ENCODE results near the gene VPS25. TPM values are rescaled to one million over a fixed set of nuclear protein-coding genes. Genes with fewer than 3 reads are reported as not detected.

Gene VPS25
- total RNA-seq, 1 donor from 2014 or later: 55.1 TPM

DNA sequence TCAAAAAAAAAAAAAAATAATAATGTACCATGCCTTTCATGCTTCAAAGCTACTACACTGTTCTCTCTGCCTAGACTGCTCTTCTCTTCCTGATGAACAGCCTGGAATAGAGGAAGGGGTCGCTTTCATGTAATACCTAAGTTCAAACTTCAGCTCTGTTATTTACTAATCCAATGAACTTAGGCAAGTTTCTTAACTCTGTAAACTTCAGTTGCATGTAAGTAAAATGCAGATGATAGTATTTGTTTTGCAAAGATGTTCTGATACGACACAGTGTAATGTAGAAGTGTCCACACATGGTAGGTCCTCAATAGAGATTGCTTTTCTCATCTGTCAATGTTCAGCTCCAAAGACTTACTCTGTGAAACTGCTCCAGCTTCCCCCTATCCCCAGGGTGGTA, 18.7 kb downstream of the VPS25 start:
- Mint-ChIP-seq H3K4me3 (ENCODE audit: unreplicated experiment) (no peak overlapping the region), H3K27me3 (ENCODE audit: low read depth) (no peaks in the 10 kb centered on the region), H3K9me3 (ENCODE audit: low read depth) (no peaks in the 10 kb centered on the region), H3K36me3 (ENCODE audit: low read depth) (no peaks in the 10 kb centered on the region), H3K4me1 (ENCODE audit: low read depth) (peaks cover 3% of the 10 kb centered on the region), H3K27ac (ENCODE audit: unreplicated experiment) (no peak overlapping the region)
- TF ChIP-seq, protein P1, sequence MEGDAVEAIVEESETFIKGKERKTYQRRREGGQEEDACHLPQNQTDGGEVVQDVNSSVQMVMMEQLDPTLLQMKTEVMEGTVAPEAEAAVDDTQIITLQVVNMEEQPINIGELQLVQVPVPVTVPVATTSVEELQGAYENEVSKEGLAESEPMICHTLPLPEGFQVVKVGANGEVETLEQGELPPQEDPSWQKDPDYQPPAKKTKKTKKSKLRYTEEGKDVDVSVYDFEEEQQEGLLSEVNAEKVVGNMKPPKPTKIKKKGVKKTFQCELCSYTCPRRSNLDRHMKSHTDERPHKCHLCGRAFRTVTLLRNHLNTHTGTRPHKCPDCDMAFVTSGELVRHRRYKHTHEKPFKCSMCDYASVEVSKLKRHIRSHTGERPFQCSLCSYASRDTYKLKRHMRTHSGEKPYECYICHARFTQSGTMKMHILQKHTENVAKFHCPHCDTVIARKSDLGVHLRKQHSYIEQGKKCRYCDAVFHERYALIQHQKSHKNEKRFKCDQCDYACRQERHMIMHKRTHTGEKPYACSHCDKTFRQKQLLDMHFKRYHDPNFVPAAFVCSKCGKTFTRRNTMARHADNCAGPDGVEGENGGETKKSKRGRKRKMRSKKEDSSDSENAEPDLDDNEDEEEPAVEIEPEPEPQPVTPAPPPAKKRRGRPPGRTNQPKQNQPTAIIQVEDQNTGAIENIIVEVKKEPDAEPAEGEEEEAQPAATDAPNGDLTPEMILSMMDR (IDR thresholded peaks at IDR 0.05): no peak
- DNase-seq (ENCODE audit: low spot score): no peak

DNA sequence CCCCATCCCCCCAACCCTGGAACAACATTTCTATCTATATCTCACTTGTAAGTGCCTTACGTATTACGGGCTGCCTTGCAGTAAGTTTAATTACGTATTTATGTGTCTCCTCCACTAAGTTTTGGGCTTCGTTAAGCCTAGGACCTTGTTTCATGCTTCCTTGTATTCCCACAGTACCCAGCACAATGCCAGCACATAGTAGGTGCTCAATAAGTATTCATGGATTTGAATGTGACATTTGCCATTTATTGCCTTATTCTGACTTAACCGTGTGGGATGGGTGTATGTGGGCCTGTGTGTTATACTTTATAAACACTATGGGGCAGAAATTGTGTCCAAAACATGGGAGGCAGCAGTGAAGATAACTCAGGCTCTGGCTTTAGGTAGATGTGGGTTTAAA, 19.3 kb downstream of the VPS25 start:
- no peak overlapping the region for H3K4me3 Mint-ChIP-seq (ENCODE audit: unreplicated experiment)
- no peak for DNase-seq (ENCODE audit: low spot score)
- TF ChIP-seq, protein P1 (IDR thresholded peaks at IDR 0.05): no peak
- H3K36me3 Mint-ChIP-seq (ENCODE audit: low read depth): no peaks in the 10 kb centered on the region
- no peak overlapping the region for H3K27ac Mint-ChIP-seq (ENCODE audit: unreplicated experiment)
- no peaks in the 10 kb centered on the region for H3K9me3 Mint-ChIP-seq (ENCODE audit: low read depth)
- H3K27me3 Mint-ChIP-seq (ENCODE audit: low read depth): no peaks in the 10 kb centered on the region
- peaks cover 8% of the 10 kb centered on the region for H3K4me1 Mint-ChIP-seq (ENCODE audit: low read depth)

DNA sequence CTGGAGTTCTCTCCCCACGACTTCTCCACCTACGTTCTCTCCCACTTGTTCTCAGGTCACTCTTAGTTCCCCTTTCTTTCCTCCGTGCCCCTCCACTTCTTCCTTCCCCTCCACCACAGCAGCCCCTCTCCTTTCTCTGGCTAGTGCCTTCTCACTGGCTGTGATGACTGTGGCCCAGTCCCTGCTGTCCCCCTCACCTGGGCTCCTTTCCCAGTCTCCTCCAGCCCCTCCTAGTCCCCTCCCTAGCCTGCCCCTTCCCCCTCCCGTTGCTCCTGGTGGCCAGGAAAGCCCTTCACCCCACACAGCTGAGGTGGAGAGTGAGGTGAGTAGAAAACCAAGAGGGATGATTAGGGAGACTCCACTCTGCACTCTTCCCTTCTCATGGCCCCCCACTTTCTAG, 21.8 kb downstream of the VPS25 start:
- TF ChIP-seq, protein P1 (IDR thresholded peaks at IDR 0.05): no peak
- Mint-ChIP-seq H3K4me1 (ENCODE audit: low read depth) (peaks cover 21% of the 10 kb centered on the region), H3K27ac (ENCODE audit: unreplicated experiment) (no peak overlapping the region), H3K36me3 (ENCODE audit: low read depth) (no peaks in the 10 kb centered on the region), H3K27me3 (ENCODE audit: low read depth) (no peaks in the 10 kb centered on the region), H3K4me3 (ENCODE audit: unreplicated experiment) (no peak overlapping the region), H3K9me3 (ENCODE audit: low read depth) (no peaks in the 10 kb centered on the region)
- DNase-seq (ENCODE audit: low spot score): no peak

DNA sequence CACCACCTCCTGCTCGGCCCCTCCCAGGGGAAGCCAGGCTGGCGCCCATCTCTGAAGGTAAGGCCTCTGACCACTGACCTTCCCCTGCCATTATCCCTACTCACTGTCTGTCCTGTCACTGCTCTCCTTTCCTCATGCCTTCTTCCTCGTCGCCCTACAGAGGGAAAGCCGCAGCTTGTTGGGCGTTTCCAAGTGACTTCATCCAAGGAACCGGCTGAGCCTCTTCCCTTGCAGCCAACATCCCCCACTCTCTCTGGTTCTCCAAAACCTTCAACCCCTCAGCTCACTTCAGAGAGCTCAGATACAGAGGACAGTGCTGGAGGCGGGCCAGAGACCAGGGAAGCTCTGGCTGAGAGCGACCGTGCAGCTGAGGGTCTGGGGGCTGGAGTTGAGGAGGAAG, 22.2 kb downstream of the VPS25 start:
- TF ChIP-seq, protein P1 (IDR thresholded peaks at IDR 0.05): no peak
- DNase-seq (ENCODE audit: low spot score): no peak
- Mint-ChIP-seq H3K36me3 (ENCODE audit: low read depth) (no peaks in the 10 kb centered on the region), H3K27me3 (ENCODE audit: low read depth) (no peaks in the 10 kb centered on the region), H3K4me3 (ENCODE audit: unreplicated experiment) (no peak overlapping the region), H3K27ac (ENCODE audit: unreplicated experiment) (no peak overlapping the region), H3K9me3 (ENCODE audit: low read depth) (no peaks in the 10 kb centered on the region), H3K4me1 (ENCODE audit: low read depth) (peaks cover 21% of the 10 kb centered on the region)

DNA sequence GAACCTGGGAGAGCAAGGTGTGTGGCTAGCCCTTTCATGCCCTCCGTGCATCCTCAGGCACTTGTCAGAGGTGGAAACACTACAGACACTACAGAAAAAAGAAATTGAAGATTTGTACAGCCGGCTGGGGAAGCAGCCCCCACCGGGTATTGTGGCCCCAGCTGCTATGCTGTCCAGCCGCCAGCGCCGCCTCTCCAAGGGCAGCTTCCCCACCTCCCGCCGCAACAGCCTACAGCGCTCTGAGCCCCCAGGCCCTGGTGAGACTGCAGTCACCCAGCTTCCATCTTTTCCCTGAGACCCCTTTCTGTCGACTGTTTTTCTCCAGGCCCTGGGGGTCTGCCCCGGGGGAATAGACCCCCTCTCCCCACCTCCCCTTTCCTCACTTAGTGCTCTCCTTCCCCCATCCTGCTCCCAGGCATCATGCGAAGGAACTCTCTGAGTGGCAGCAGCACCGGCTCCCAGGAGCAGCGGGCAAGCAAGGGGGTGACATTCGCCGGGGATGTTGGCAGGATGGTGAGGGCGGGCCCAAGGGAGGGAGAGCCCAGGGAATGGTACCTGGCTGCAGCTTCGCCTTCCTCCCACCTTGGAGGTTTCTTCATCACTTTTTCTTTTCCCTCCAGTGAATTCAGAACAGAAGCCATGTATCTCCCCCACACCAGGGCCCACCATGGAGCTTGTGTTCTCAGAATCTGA, 23.0 kb downstream of the VPS25 start:
- Mint-ChIP-seq H3K4me1 (ENCODE audit: low read depth) (peaks cover 21% of the 10 kb centered on the region), H3K27me3 (ENCODE audit: low read depth) (no peaks in the 10 kb centered on the region), H3K4me3 (ENCODE audit: unreplicated experiment) (no peak overlapping the region), H3K27ac (ENCODE audit: unreplicated experiment) (no peak overlapping the region), H3K9me3 (ENCODE audit: low read depth) (no peaks in the 10 kb centered on the region), H3K36me3 (ENCODE audit: low read depth) (no peaks in the 10 kb centered on the region)
- TF ChIP-seq, protein P1 (IDR thresholded peaks at IDR 0.05): no peak
- DNase-seq (ENCODE audit: low spot score): no peak

All from chondrocyte (in vitro differentiated cells).